ENCODE measurements around the gene ZNF322.
"Not testable (repeated sequence)": the region's sequence is repeated elsewhere in the genome, so short reads cannot be mapped to it uniquely, and the experiment has no call there.

The ZNF322 gene, protein sequence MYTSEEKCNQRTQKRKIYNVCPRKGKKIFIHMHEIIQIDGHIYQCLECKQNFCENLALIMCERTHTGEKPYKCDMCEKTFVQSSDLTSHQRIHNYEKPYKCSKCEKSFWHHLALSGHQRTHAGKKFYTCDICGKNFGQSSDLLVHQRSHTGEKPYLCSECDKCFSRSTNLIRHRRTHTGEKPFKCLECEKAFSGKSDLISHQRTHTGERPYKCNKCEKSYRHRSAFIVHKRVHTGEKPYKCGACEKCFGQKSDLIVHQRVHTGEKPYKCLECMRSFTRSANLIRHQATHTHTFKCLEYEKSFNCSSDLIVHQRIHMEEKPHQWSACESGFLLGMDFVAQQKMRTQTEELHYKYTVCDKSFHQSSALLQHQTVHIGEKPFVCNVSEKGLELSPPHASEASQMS

DNA sequence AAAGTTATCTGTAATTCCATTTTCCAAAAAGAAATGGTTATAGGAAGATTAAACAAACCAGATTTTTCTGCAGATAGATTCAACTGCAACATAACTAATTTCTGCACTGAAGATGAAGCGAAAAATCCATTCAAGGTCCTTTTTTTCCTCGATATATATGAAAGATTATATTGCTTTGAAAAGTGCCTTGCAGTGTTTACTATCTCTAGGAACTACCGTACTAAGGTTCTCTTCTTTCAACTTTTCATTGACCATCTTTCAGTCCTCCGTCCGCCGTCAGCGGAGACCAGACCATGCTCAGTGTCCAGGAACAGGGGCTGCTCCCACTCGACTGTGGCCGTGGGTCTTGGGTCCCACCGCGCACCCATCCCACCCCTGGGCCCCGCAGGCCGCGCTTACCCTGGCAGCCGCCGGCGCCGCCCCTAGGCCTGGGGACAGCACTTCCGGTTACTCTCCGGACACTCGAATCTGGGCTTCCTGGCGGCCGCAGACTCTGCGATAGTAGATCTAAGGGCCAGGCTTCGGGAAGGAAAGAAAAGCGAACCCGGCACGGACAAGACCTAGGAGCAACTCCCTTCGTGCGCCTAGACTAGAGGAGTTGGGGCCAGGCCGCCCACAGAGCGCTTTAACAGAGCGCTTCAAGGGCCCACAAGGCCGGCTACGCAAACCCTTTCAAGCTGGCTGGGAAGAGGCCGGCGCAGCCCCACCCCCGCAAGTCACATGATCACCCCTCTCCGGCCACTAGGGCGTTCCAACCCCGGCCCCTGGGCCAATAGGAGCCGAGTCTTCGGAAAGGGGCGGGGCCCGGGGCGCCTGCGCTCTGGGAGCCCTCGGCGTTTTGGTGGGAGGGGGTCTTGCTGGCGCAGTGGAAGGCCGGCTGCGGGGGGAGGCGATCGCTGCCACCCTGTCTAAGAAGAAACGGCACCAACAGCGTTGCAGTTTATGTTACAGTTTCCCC is at the start of gene ZNF322:
Gene ZNF322 (minus strand): TSS at position 705 of the 958 bp plus-strand sequence. CDS start 21,193 bp downstream, outside the sequence.
- peak; percentile 93 for DNase-seq

DNA sequence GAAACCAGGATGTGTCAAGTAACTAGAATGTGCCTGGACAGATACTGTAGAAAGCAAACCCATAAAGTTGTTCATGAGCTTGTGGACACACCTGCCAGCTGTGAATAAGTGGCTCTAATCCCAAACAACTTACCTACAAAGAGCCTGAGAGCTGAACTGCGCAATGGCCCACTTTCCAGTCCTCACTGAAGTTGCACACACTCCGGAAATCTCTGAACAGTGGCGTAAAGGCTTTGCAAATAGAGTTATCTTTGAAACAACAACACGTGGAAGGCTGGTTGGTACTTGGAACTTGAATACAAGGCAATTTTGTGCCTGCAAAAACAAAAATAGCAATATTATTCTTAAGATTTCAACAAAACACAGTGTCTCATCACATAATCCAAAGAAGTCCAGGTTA is 46.2 kb upstream of the ZNF322 start:
- DNase-seq: not testable (repeated sequence)

DNA sequence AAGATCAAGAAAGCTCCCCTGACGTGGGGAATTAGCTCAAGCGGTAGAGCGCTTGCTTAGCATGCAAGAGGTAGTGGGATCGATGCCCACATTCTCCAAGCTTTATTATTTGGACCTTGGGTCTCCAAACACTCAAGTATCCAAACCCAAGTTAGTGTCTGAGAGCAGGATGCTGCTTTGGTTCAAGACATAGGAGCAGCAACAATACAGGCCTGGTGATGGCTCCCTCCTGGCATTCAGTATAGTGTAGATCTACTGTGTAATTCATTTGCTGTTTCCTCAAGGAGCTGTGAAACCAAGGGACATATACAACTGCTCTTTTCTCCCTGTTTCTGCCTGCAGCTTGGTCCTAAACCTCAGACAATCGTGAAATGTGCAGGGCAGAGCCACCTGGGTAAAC is 45.8 kb upstream of the ZNF322 start:
- not testable (repeated sequence) for DNase-seq

DNA sequence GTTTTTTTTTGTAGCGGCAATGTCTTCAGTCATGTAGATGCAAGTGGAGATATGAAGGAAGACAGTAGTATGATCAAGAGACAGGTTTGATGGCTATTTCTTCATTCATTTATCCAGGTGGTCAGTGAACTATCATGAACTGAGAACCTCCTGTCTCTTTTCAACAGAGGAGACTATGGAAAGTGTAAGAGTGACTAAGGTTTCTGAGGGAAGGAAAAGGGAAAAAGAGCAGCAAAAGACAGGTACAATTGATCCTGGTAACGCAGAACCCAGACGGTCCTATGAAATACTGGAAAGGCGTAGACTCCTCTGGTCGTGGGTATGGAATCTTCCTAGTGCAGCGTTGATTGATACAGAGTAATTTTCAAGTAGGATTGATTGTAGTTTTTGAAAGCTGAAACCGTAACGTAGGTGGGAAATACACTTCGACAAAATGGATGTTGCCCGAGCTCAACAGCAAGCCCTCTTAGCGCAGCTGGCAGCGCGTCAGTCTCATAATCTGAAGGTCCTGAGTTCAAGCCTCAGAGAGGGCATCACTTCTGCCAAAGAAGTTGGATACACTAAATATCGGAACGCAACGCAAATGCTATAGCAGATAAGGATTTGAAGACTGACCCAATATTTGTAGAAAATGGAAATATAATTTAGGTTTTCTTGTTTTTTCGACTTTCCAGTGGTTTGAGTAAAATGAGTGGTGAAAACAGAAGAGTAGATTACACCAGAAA is 41.6 kb upstream of the ZNF322 start:
- DNase-seq: not testable (repeated sequence)

DNA sequence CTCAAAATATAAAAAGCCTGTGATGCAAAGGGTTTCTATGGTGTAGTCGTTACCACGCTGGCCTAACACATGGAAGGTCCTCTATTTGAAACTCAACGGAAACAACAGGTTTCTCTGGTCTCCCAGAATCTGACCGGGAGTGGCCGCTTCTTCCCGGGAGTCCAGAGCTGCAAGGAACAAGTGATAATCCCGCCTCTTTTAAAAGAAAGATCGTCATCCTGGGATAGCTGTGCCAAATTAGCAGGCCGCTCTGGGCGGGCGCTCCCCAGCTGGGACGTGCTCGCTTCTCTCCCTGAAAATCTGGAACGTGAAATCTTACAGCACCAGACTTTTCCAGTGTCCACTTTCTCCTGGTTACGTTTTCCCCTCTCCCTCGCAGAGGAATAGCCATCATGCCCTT is 38.0 kb upstream of the ZNF322 start:
- not testable (repeated sequence) for DNase-seq

DNA sequence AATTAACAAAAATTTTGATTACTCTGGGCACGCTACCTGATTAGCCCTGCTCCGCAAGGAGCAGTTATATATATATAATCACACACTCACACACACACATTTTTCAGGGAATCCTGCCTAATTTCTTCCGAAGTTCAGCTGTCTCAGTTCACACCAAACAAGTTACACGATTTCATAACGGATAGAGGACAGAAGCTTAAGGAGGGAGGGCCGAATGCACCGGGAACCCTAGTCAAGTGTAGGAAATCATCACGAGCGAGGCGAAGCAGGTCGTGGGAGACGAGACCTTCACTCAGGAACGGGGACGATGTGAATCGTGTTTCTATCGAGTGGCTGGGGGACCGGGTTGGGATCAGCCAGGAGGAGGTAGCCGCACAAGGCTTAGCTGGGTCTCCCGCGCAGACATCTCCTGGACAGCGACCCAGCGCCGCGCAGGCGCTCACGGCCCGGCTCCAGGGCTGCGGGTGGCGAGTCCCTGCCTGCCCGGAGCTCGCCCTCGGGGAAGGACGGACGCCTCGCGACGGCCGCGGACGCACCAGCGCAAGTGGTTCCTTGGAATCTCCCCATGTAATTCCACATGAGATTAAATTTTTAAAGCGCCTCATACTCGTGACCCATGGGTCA is 29.9 kb upstream of the ZNF322 start:
- DNase-seq: not testable (repeated sequence)

DNA sequence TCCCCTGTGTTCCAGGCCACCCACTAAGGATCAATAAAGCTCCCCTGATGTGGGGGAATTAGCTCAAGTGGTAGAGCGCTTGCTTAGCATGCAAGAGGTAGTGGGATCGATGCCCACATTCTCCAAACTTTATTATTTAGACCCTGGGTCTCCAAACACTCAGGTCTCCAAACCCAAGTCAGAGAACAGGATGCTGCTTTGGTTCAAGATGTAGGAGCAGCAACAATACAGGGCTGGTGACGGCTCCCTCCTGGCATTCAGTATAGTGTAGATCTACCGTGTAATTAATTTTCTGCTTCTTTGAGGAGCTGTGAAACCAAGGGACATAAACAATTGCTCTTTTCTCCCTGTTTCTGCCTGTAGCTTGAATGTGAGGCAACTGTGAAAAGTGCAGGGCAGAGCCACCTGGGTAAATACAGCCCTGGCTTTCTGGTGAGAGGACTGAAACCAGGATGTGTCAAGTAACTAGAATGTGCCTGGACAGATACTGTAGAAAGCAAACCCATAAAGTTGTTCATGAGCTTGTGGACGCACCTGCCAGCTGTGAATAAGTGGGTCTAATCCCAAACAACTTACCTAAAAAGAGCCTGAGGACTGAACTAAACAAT is 23.0 kb upstream of the ZNF322 start:
- not testable (repeated sequence) for DNase-seq

DNA sequence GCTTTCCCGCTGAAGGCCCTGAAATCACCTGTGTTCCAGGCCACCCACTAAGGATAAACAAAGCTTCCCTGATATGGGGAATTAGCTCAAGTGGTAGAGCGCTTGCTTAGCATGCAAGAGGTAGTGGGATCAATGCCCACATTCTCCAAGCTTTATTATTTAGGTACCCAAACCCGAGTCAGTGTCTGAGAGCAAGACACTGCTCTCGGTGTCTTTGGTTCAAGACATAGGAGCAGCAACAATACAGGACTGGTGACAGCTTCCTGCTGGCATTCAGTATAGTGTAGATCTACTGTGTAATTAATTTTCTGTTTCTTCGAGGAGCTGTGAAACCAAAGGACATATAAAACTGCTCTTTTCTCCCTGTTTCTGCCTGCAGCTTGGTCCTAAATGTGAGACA is 13.7 kb upstream of the ZNF322 start:
- DNase-seq: not testable (repeated sequence)

DNA sequence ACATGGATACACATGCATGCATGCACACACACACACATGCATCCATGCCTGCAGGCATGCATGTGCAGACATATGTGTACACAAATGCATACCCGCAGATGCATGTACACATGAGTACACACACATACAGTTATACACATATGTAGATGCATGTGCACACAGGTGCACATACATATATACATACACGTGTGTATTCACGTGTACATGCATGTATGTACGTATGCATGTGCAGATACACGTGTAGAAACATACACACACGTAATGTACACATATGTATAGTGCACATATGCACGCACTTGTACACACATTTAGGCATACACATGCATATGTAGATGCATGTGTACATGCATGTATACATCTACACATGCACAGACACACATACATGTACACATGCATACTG is 11.0 kb upstream of the ZNF322 start:
- not testable (repeated sequence) for DNase-seq

DNA sequence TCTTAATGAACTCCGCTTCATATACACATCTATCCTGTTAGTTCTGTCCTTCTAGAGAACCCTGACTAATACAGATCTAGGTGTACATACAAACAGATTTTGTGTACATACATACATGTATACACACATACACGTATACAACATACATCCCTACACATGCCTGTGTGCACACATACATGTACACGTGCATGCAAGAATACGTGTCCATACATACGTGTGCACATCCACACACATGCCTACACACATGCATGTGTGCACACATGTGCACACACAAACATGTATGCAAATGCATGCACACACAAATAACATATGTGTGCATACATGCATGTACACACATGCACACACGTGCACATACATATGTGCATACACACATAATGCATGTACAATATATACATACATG is 10.5 kb upstream of the ZNF322 start:
- not testable (repeated sequence) for DNase-seq

DNA sequence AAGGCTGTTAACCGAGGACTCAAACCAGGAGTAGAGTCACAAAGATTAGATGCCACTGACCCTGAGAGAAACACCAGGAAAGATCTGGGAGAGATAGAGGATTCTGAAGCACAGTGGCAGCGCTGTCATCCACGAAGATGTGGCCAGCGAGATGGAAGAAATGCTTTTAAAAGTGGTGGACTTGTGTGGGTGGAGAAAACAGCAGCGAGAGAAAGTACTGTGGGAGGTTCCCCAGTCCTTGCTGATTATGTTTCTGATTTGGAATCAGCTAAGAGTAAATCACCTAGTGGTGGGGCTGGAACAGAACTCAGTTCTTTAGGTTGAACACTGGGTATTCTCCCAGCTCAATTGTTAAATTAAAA is 435 bp upstream of the ZNF322 start:
- no peak for DNase-seq

DNA sequence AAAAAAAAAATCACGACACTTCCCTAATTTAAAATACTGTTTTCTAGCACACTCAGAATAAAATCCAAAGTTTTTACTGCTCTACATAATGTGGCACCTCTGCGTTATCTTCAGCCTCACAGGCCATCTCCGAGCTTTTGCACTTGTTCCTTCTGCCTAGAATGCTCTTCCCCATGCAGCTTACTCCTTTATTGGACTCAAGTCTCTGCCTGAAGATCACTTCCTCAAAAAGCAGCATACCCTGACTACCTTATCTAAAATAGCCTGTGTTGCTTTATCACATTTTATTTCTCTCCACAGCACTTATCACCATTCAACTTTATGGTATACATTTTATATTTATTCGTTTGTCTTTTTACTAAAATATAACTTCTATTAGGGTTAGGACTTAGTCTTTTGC is 2.3 kb downstream of the ZNF322 start:
- no peak for DNase-seq

DNA sequence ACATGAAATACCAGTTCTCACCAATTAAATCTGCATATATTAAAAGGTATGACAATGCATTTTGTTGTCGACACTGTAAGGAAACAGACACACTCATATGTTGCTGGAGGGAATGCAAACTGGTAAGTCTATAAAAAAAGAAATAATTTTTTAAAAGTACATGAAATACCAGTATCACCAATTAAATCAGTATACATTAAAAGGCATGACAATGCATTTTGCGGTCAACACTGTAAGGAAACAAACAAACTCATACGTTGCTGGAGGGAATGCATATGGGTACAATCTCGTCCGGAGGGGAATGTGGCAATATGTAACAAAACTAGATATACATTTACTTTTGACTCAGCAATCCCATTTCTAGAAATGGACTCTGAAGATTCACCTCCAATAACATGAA is 6.5 kb downstream of the ZNF322 start:
- no peak for DNase-seq

DNA sequence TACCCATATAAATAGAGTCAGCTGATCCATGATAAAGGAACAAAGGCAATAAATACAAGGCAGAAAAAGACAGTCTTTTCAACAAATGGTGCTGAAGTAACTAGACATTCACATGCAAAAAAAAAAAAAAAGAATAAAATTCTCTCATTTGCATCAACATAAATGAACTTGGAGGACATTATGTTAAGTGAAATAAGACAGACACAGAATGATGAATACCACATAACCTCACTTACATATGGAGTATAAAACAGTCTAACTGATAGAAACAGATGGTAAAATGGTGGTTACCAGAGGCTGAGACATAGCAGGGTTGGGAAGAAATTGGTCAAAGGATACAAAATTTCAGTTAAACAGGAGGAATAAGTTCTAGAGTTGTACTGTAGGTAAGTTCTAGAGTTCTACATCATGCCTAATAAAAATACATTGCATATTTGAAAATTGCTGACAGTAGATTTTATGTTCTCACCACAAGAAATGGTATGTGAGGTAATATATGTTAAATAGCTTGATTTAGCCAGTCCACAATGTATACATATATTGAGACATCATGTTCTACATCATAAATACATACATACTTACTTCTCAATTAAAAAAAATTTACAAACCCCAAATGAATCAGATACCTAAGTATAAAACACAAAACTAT is 8.3 kb downstream of the ZNF322 start:
- DNase-seq: no peak

DNA sequence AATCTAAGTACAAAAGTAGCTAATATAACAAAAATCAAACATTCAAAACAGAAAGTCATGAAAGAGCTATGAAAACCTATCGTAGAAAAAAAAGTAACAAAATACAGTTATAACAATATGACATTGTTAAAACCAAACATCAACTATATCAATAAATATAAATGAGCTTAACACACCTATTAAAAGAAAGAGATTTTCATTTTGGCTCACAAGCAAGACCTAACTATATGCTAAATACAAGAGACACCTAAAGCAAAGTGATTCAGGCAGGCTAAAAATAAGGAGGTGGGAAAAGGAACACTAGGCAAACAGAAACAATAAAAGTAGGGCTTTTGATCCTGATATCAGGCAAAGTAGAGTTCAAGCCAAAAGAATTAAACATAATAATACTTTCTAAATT is 13.5 kb downstream of the ZNF322 start:
- no peak for DNase-seq

DNA sequence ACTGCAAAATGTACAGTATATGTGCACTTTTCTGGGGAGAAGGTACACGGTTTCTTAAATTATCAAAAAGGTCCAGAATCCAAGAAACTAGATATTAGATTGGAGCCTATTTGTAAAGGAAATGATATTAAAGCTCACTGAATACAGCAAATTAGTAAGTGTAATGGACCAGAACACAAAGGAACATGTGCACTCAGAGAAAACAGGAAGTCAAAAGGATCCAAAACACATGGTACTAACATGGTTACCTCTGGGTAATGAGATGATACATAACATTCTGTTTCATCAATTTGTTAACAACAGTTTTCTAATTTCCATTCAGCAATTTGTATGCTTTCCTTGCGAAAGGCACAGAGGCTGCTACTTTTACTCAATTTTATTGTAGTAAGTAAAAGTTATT is 18.7 kb downstream of the ZNF322 start:
- DNase-seq: no peak

DNA sequence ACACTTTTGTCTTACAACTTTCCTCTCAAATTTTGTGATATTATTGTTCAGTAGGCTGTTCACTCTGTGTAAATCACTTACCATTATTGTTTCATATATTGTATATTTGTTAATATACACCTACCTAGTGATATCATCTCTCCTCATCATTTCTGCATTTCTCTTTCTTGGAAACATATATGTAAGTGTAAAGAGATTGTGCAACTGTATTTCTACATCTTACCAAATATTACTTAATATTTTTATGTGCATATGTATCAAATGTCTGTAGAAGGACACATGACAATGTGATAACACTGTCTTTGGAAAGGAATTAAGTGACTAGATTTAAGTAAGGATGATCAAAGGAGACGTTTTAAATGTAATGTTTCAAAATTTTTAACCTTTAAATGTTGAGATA is 30.2 kb downstream of the ZNF322 start:
- no peak for DNase-seq

DNA sequence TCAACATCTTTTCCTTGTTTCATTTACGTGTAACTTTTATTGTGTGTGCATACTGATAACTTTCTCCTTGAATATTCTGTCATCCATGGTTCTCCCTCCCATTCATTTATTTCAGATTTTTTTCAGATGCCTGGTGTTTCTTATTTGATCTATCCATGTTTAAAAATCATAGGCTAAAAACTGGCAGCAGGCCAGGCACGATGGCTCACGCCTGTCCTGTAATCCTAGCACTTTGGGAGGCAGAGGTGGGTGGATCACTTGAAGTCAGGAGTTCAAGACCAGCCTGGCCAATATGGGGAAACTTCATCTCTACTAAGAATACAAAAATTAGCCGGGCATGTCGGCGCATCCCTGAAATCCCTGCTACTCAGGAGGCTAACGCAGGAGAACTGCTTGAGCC is 31.7 kb downstream of the ZNF322 start:
- no peak for DNase-seq

DNA sequence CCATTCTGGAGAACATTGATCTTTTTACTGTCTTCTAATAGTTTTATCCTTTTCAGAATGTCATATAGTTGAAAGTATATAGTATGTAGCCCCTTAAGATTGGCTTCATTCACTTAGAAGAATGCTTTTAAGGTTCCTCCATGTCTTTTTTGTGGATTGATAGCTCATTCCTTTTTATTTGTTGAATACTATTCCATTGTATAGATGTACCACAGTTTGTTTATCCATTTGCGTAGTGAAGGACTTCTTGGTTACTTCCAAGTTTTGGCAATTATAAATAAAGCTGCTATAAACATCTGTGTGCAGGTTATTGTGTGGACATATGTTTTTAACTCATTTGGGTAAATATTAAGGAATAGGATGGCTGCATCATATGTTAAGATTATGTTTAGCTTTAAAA is 35.0 kb downstream of the ZNF322 start:
- no peak for DNase-seq

DNA sequence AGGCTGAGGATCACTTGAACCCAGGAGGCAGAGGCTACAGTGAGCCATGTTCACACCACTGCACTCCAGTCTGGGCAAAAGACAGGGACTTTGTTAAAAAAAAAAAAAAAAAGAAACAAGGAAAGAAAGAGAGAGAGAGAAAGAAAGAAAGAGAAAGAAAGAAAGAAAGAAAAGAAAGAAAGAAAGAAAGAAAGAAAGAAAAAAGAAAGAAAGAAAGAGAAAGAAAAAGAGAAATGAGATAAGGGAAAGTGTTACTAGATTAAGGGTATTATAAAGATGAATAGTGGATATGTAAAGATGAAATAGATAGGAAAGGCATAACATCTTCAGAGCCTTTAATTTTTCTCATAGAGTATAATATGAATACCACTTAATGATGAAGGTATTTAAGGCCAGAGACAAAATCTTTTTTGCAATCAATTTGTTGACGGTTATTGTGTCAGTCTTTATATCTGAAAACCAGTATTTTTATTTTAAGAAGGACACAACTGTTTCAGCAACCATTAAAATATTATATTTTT is 36.1 kb downstream of the ZNF322 start:
- DNase-seq: no peak

Data from EL (cell line).